Measurements from ENCODE around the gene NMNAT2.

NMNAT2 gene

DNA sequence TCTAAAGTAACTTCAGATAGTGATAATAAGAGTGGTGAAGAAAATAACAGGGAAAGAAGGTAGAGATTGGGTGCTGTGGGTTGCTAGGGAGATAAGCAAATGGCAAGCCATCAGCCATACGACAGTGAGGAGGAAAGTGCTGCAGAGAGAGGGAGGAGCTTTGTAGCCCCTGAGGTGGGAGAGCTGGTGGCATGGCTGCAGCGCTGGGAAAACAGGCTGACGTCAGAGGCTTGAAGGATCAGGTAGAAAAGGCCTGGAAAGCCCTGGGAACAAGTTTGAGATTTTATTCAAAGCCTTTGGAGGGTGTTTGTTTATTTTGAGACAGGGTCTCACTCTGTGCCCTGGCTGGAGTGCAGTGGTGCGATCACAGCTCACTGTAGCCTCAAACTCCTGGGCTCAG lies 109.5 kb downstream of the NMNAT2 start:
- no peak for DNase-seq

DNA sequence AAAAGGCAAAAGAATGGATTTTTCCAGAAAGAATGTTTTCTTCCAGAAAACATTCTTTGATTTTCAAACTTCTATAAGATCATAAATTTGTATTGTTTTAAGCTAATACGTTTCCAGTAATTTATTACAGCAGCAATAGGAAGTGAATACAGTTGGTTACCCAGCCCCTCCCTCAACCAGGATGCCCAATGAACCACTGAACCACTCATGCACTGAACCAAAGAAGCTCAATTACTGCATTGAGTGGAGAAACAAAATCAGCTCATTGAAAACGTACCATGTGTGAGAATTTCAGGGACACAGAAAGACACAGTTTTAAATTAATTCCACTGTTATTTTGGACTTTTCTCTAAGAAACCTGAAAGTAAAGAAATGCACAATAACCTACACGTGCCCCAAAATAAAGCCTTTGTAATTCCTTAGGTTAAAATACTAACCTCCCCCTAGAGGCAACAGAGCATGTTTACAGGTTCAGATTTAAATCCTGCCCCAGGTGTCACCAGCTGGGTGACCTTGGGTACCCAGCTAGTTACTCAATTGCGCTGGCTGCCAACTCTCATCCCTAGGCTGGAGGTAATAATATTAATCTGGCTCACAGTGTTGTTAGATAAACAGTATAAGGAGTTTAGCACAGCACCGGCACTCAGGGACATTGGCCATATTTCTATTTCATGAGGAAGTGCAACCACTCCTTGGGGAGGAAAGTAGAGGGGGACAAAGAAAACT lies 111.7 kb downstream of the NMNAT2 start:
- no peak for DNase-seq

DNA sequence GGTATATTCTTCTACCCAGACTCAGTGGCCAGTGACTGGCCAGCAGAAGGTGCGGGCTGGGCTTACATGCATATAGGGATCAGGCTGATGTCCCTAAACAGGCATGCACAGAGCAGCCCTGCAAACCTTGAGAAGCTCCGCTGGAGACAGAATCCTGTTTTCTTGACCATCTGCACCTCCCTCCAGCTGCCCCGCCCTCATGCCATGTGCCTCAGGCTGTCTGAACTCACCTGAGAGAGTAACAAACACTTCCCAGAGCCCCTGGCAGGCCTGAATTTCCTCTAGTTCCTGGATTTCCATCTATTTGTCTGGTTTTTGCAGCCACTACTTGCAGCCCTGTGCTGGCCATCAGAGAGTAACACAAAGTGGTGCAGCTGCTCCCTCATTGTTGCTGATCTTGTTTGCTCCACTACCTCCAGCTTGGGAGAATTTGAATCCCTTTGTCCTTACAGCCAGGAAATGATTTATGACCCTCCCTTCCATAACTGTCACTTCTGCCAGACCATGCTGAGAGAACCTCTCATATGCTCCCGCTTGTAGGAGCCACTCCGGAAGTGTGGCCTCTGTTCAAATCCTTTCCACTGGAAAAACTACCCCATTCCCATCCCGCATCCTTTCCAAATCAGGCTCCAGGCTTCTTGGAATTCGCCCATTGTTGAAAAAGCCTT lies 113.6 kb downstream of the NMNAT2 start:
- DNase-seq, result peak; percentile 71

DNA sequence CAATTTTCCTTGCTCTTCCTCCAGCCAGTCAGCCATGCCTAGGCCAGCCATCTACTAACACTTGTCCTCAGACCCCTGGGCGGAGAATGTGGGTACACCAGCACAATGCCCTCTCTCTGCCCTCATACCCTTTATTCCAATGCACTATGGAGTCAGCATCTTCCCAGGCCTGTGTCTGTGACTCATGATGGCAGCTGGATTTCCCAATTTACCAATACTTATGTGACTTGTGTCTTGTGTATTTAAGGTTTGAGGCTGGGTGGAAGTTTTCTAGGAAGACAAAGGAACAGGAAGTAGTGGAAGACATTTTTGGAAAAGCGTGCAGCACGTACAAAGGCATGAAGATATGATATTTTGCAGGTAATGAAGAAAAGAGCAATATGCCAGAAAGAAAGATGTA lies 114.3 kb downstream of the NMNAT2 start:
- DNase-seq, result no peak

DNA sequence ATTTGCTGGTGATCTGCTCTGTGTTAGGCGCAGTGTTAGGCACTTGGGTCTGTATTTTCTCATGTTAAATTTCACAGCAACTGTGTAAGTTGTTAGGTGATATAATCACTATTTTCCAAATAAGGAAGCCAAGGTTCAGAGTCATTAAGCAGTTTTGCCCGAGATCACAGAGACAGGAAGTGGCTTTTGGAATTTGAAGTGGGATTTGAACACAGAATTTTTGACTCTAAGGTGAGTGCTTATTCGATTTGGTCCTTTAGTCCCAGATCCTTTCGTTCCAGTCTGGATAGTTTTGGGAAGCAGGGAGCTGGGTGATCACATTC lies 114.9 kb downstream of the NMNAT2 start:
- DNase-seq, result no peak

DNA sequence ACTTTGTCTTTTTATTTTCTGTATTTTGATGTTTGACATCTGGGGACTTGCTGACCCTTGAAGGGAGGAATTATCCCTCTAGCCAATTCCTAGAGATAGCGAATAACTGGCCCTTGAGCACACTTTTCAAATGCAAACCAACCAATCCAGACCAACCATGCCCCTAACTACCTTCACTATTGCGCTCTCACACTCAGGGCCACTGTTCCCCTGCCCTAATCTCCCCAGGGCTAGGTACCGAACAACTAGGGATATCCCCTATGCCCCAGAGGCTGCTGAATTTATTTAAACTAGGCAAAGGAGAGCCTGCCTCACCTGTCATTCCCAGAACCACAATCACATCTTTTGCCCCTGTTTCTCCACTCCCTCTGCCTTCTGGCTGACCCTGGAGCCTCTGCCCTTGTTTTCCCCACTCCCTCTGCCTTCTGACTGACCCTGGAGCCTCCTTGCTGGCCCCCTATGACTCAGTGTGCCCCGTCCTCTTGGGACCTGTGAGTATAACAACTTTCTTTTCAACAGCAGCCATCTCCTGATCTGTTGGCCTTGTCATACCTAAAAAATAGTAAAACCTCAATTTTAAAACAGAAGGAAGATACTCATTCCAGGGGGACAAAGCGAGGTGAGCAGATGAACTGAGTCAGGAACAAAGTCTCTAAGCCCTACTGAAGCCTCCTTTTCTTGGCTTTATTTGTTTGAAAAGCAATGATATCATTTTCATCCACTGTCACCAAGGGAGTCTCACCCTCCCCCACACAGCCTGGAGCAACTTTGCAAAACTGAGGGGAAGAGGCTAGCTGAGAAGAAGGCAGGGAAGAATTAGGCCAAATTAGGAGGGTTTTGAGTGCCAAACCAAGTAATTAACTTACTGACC lies 115.5 kb downstream of the NMNAT2 start:
- no peak for DNase-seq

DNA sequence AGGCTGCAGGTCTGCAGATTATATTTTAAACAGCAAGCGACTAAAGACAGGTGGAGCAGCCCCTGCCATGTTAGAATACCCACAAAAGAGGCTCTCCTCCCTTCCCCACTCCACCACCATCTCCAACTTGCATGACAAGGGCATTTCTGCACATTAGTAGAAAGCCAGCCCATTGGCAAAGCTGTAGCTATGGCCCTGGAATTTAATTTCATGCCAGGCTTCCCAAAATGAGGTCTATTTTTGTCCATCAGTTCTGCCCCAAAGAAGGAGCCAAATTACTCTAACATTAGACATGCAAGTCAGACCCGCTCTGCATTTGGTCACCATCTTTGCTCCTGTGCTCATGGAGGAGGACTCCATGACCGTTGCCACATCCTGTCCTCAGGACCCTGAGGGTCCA lies 116.9 kb downstream of the NMNAT2 start:
- no peak for DNase-seq

DNA sequence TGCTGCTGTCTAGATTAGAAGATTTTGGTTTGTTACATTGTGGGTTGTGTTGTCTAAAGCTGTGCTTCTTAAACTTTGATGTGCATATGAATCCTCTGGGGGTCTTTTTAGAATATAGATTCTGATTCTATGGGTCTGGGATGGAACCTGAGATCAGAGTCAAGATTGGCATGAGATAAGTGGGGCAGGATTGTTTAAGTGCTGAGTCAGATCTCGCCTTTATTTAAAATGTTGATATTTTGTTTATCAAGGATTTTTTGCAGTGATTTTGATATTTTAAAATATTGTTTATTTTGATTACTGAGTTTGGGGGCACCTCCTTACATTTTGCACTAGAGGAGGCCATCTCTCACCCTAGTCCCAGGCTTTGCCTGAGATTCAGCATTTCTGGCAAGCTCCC lies 117.4 kb downstream of the NMNAT2 start:
- DNase-seq, result no peak

DNA sequence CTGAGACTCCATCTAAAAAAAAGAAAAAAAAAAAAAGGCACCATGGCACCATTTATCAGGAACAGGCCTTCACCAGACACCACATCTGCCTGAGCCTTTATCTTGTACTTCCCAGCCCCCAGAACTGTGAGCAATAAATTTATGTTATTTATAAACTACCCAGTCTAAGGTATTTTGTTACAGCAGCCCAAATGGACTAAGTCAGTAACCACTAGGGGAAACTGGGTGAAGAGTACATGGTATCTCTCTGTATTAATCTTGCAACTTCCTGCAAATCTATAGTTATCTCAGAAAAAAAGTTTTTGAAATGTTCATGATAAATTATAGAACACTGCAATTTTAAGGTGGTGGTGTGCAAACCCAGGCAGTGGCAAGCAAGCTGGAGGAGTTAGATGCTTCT lies 117.8 kb downstream of the NMNAT2 start:
- DNase-seq, result no peak

DNA sequence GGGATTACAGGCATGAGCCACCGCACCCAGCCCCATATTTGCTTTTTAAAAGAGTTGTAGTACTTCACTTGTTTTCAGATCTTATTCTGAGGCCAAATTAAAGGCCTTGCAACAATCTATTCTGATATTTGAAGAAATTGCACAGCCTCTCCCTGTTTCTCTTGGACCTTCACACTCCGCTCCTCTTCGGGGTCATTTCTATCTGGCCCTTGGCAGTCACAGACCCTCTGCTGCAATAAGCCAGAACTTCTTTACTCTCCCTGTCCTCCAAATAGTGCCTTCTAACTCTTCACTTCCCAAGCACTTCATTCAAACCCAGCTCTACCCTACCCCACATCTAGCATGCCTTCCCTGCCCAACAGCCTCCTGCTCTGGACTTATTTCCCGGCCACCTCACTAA lies 121.4 kb downstream of the NMNAT2 start:
- no peak for DNase-seq

DNA sequence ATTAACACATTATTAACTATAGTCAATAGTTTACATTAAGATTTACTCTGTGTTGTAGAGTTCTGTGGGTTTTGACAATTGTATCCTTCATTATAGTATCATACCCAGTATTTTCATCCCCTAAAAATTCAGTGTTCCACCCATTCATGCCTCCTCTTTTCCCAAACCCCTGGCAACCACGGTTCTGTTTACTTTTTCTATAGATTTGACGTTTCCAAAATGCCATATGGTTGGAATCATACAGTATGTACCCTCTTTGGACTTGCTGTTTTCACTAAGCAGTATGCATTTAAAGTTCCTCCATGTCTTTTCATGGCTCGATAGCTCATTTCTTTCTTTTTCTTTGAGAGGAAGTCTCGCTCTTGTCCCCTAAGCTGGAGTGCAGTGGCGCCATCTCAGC lies 122.7 kb downstream of the NMNAT2 start:
- no peak for DNase-seq

DNA sequence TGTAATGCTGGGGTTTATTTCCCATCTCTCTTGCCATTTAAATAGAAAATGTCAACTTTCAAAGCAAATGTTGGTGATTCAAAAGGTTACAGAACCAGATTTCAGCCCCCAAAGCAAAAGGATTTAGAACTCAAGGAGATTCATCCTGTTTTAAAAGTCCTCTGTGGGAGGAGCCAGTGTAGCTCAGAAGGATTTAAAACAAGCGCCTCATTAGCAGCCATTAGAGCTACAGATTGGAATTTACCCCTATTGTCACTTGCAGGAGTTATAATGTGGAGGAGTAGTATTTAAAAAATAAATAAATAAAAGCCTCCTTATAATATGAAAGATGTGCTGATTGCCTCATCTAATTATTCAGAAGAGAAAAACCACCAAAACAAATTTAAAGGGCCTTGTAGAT lies 124.3 kb downstream of the NMNAT2 start:
- DNase-seq, result no peak

DNA sequence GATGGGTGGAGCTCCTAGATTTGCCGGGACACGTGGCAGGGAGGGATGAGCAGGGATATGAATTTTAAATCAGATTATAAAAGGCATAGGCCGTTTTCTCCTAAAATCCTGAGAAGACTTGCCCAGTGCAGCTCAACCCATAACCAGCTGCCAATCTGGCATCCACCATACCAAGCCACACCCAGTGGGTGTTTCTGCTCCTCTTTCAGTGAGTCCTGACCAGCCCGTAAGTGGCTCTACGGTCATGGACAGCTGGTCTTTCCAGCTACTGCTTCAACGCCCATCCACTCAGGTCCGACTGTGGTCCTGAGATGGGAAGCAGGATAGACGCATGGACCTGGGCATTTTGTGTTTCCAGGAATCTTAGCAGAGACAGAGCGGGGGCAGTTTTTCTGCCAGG lies 124.9 kb downstream of the NMNAT2 start:
- DNase-seq, result no peak

DNA sequence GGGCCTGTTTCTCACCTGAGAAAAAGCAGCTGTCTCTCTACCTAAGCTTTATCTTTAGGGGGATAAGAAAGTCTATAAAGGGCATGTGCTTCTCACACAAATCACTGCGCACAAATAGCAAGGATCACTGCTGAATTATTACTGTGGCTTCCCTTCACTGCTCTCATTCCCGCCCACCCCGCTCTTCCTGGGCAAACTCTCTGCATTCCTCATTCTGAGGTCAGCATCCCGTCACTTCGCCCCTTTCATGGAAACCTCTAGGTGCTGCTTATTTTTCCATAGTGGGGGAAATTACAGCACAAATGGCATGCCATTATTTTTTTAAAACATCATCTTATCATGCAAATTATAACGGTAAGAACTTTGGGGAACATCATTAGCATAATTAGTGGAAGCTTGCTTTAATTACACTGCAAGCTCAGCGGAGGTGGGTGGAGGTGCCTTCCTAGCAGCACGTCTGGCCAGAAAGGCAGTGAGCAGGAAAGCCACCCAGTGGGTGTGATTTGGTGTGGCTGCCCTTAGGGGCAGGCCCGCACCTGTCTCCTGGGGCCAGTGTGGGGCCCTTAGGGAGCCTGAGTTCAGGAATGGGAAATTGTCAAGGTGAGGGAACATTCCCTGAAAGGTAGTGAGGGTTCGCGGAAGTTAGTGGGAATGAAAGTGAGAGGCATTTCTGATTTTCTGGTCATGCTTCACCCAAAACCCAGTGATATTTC lies 126.2 kb downstream of the NMNAT2 start:
- DNase-seq, result peak; percentile 18

DNA sequence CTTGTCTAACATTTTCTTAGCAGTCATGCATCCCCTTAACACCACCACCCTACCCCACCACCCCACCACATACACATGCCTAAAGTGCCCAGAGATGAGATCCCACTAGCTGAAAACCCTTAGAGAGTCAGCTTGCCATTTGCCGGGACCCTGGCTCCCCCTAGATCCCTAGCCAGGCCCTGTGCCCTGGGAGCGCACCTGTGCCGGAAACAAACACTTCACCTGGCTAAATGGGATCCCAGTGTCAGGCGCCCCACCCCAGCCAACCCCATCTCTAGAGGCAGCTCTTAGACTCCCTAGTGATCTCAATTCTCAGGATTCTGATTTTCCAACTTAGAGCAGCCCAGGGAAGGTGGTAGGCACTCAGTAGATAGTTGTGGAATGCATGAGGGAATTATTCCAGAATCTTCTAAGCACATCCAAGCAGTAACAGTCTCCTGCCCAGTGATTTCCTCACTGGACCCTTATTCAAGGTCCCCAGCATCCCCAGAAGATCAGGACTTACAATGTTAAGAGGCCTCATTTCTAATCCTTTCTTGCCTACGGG lies 126.9 kb downstream of the NMNAT2 start:
- DNase-seq, result no peak

DNA sequence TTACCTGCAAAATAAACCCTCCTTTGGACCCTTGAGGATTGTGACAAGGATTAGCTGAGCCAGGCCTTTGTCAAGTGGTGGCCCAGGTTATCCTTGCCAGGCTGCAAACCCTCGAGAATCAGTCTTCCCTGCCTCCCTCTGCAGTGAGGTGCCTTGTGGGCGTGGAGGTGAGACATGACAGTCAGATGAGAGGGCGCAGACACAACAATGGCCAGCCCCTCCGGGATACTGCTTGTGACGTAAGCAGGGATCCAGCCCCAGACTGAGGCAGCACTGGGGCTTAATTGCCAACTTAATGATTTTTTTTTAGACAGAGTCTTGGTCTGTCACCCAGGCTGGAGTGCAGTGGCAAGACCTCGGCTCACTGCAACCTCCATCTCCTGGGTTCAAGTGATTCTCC lies 127.6 kb downstream of the NMNAT2 start:
- DNase-seq, result no peak

DNA sequence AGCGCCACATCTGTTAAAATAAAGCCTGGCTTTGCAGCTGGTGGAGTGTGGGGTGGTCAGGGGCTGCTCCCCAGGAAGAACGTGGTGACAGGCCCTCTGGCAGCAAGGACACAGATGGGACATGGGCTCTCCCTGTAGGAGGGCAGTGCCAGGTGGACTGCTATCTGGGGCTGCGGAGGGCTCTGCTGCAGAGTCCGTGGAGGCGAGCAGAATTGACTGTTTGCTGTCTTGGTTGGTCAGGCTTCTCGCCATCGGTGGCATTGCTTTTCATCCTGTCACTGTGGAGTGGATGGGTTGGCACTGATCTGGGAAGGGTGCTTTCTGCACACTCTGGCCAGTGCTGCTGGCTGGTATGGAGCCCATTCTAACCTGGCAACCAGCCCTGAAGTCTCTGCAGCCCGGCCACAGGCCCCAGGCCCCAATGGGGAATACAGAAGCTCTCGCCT lies 129.1 kb downstream of the NMNAT2 start:
- DNase-seq, result no peak

DNA sequence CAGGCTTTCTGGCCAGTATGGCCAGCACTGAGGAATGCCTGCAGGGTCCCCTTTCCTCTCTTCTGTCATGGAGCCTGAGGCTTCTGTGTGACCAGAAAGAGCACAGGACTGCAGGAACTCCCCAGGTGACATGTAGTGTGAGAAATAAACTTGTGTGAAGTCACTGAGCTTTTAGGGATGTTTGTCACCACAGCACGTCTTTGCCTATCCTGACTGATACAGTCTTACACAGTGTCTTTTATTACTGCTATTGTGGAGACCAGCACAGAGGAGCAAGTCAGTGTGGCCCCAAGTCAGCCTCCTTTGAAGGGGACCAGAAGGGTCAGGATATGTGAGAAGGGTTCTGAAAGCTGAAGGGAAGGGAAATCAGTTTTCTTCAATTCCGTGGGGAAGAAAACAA lies 129.6 kb downstream of the NMNAT2 start:
- no peak for DNase-seq

DNA sequence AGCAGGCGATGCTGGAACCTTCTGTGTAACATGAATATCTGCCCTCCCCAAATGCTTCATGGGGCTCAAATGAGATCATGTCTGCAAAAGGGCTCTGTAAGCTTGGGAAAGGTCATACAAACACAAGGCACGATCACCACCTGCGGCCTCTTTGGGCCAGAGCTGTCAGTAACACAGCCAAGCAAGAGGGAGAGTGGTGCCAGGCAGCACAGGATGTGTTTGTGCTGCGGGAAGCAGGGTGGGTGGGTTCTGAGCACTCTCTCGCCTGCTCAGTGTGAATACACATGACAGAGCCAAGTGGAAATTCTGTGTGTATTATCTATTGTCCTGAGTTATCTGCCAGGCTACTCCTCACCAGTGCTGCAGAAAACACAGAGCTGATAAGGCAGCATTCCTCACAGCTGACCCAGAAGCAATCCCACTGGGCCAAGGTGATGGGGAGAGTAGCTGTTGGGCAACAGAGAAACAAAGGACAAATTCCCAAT lies 130.9 kb downstream of the NMNAT2 start:
- DNase-seq, result no peak

DNA sequence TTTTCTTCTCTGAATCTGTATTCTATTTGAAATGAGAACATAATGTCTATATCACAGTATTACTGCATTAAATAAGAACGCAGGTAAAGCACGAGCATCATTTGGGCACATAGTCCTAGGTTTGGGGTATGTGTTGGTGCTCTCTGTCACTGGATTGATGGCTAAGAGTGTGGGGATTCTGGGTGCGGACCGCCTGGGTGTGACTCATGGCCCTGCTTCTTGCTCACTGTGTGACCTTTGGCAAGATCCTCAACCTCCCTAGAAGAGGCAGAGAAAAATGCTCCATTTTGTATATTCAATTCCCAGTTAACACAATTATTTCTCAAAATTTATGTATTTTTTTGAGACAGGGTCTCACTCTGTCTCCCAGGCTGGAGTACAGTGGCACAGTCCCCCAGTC lies 132.4 kb downstream of the NMNAT2 start:
- DNase-seq, result no peak

DNA sequence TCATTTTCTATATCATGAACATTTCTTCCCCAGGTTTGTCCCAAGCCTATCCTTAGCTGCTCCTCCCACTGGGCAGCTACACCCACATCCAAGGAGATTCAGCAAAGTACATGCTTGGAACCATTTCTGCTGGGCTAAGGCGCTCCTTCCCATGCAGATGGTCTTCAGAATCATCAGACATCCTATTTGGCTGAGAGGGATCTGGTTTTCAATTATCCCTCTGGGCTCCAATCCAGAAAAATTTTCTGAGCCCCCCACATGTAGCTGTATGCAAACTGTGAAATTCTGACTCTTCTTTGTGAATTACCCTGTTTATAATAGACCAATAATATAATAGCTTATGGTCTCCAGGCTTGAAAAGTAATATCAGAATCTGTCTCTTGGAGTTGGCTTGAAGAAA lies 132.9 kb downstream of the NMNAT2 start:
- no peak for DNase-seq

DNA sequence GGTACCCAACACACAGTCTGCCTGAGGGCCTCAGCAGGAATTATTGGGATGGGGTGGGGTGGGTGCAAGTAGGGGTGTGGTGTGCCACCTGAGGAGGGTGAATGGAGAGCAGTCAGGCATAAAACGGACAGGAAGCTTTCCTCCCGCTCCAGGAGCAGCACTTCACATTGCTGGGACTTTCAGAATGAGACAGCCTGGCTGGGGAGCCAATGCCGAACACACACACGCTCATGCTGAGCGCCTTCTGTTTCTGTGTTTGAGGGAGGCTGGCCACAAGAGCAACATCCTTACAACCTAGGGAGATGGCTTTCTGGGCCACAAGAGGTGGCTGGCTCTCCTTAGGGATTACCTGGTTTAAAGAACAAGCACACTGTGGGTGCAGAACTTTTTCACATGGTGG lies 134.1 kb downstream of the NMNAT2 start:
- no peak for DNase-seq

DNA sequence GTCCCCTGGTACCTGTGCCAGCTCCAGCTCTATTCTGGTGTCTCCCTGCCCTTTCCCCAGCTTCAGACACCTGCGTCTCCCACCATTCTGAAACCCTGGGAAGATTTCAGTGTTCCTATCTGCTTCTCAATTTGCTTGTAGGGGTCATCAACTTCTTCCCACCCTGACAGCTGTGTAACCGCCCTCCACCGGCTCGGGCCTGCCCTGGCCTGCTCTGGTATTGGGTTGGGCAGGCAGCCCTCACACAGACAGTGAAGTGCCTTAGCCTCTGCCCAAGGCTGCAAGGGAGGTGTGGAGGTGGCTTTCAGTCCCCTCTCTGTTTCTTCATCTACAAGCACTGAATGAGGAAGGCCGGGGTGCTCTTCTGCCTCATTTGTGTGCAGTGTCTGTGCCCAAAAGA lies 134.9 kb downstream of the NMNAT2 start:
- no peak for DNase-seq

Measured in NCI-H2227 treated with DMSO at 0.1 percent for 48 hours (cell line).